Liver (tissue), 3 donors: ENCODE results near the gene LRRTM4.
"Not testable (repeated sequence)": the region's sequence is repeated elsewhere in the genome, so short reads cannot be mapped to it uniquely, and the experiment has no call there.

Experiments used
- CTCF ChIP-seq: fragments of 150-350 bp; IDR thresholded peaks from 2 replicates; pipeline ENCODE4 v1.5.1; 2017; ENCODE audit warnings: improper control_type of control experiment, low read depth, low read length; ENCODE audit not compliant: missing input control
- EGR1 ChIP-seq, 2 donors: IDR thresholded peaks; 2 replicates each; pipeline ENCODE4 v1.6.1; 2016 to 2018; ENCODE audit warnings: antibody characterized with exemption in 2 of 2, low read depth in 2 of 2
- FOXA2 ChIP-seq: IDR thresholded peaks from 2 replicates; pipeline ENCODE4 v1.6.1; 2016; ENCODE audit warnings: antibody characterized with exemption
- GABPA ChIP-seq, 2 donors: IDR thresholded peaks in 1 of 2; conservative IDR thresholded peaks in 1 of 2; 2 replicates each; pipeline ENCODE4 v1.6.1; 2016; ENCODE audit warnings: antibody characterized with exemption in 2 of 2, mild to moderate bottlenecking in 1 of 2, moderate library complexity in 1 of 2
- HNF4G ChIP-seq: IDR thresholded peaks from 2 replicates; pipeline ENCODE4 v1.6.1; 2016; ENCODE audit warnings: antibody characterized with exemption
- JUND ChIP-seq, 2 donors: IDR thresholded peaks; 2 replicates each; pipeline ENCODE4 v1.6.1; 2016; ENCODE audit warnings: antibody characterized with exemption in 2 of 2
- MAX ChIP-seq: IDR thresholded peaks from 2 replicates; pipeline ENCODE4 v1.6.1; 2016; ENCODE audit warnings: antibody characterized with exemption
- RAD21 ChIP-seq, 2 donors: IDR thresholded peaks; 2 replicates each; pipeline ENCODE4 v1.6.1; 2016; ENCODE audit warnings: antibody characterized with exemption in 2 of 2, mild to moderate bottlenecking in 2 of 2
- REST ChIP-seq: IDR thresholded peaks from 2 replicates; pipeline ENCODE4 v1.6.1; 2016; ENCODE audit warnings: antibody characterized with exemption, mild to moderate bottlenecking
- SP1 ChIP-seq: IDR thresholded peaks from 2 replicates; pipeline ENCODE4 v1.6.1; 2018; ENCODE audit warnings: antibody characterized with exemption, mild to moderate bottlenecking
- TAF1 ChIP-seq: conservative IDR thresholded peaks from 2 replicates; pipeline ENCODE4 v1.6.1; 2016; ENCODE audit warnings: antibody characterized with exemption, mild to moderate bottlenecking
- YY1 ChIP-seq: IDR thresholded peaks from 2 replicates; pipeline ENCODE4 v1.6.1; 2016; ENCODE audit warnings: antibody characterized with exemption, mild to moderate bottlenecking
- ZBTB33 ChIP-seq: IDR thresholded peaks from 2 replicates; pipeline ENCODE4 v1.6.1; 2016; ENCODE audit warnings: antibody characterized with exemption
- donor health status: healthy.
- donor health status: healthy.

- not testable (repeated sequence) for TF ChIP-seq ZBTB33; CTCF; TAF1; RAD21 (IDR thresholded peaks at IDR 0.05); FOXA2; EGR1 (IDR thresholded peaks at IDR 0.05; ENCODE audit: low read depth in 2 of 2); SP1; HNF4G; YY1; MAX; REST; JUND (IDR thresholded peaks at IDR 0.05); GABPA (IDR thresholded peaks at IDR 0.05 in 1 of 2, conservative IDR thresholded peaks at IDR 0.05 in 1 of 2)
Measured at GRCh38 chr2:77088424-77088823, 433.8 kb downstream of the LRRTM4 start.
